Activated T-cell treated with anti-CD3 and anti-CD28 coated beads, Interleukin-2, amount 50 U/mL, for 4 hours (primary cell): ENCODE measurements around the gene DHODH. TPM values are rescaled to one million over a fixed set of nuclear protein-coding genes. Genes with fewer than 3 reads are reported as not detected.

Experiments used
- total RNA-seq, 3 donors: library from RNA; stranded (reverse); gene quantifications; one replicate each; pipeline ENCODE4 v1.2.1, GENCODE V29; 2021

DHODH gene
- total RNA-seq, 3 donors from 2014 or later, result 33.4 to 39.0 (median 35.8) TPM

Other genes starting within 250 kb of the DHODH start
- gene AP1G1, start 199.9 kb upstream of the DHODH start, total RNA-seq, result 10 to 100 TPM; 88.5 to 98.7 (median 90.1) TPM
- gene ATXN1L, start 162.8 kb upstream of the DHODH start, total RNA-seq, result 10 to 100 TPM; 15.3 to 17.3 (median 15.5) TPM
- 1 to 10 TPM; 3.4 to 6.5 (median 4.1) TPM for gene ZNF821, start 124.6 kb upstream of the DHODH start, total RNA-seq
- gene IST1, start 113.2 kb upstream of the DHODH start, total RNA-seq, result 100 to 1,000 TPM; 149 to 176 (median 158) TPM
- not detected for gene PKD1L3, start 8.3 kb upstream of the DHODH start, total RNA-seq
- 10 to 100 TPM in 2 of 3 donors, 1 to 10 TPM in 1; 8.2 to 11.8 (median 11.4) TPM for gene HP, start 45.8 kb downstream of the DHODH start, total RNA-seq
- not detected for gene HPR, start 54.5 kb downstream of the DHODH start, total RNA-seq
- gene TXNL4B, start 84.9 kb downstream of the DHODH start, total RNA-seq, result 10 to 100 TPM; 39.3 to 45.8 (median 39.4) TPM
- 100 to 1,000 TPM; 111 to 128 (median 118) TPM for gene DHX38, start 85.1 kb downstream of the DHODH start, total RNA-seq
- under 1 TPM in 2 of 3 donors, not detected in 1; 0.11 to 0.38 TPM for gene PMFBP1, start 163.4 kb downstream of the DHODH start, total RNA-seq